Measurements from ENCODE around the gene LRRC28. TPM values are rescaled to one million over a fixed set of nuclear protein-coding genes. Genes with fewer than 3 reads are reported as not detected.

The LRRC28 gene
- polyA plus RNA-seq, 3 donors = 34.7 to 39.3 (median 35.8) TPM

DNA sequence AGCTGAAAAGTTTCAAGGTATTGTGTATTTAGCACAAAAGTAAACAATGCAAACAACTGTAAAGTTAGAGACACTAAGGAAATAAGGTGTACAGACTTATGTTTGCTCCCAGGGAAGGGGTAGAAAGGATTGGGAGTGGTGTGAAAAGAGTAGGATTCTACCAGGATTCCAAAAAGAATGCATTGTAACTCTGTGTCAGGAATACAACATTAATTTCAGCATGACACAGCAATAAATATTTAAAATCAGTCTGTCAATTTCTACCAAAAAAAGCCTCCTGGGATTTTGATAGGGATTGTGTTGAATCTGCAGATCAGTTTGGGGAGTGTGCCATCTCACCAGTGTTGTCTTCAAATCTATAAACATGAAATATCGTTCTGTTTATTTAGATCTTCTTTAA lies 73.4 kb downstream of the LRRC28 start:
- DNase-seq (ENCODE audit: extremely low read depth in 1 of 11, low read depth in 9 of 11, low spot score in 4 of 11) = no peak

DNA sequence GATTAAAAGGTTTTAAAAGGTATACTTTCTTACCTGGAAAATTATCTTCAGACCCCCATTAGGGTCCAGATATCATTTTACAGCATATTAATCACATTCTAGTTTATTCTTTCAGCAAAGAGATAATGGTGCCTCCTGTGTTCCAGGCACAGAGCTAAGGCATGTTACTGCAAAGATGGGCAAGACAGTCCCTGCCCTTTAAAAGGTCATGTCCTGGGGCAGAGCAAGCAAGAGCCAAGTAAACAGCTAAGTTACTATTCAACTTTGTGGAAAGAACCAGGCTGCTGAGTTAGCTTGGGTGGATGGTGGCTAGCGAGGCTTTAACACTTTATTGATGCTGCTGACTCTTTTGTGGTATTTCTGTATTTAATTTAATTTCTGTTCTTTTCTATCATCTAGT lies 75.0 kb downstream of the LRRC28 start:
- no peak for DNase-seq (ENCODE audit: extremely low read depth in 1 of 11, low read depth in 9 of 11, low spot score in 4 of 11)

DNA sequence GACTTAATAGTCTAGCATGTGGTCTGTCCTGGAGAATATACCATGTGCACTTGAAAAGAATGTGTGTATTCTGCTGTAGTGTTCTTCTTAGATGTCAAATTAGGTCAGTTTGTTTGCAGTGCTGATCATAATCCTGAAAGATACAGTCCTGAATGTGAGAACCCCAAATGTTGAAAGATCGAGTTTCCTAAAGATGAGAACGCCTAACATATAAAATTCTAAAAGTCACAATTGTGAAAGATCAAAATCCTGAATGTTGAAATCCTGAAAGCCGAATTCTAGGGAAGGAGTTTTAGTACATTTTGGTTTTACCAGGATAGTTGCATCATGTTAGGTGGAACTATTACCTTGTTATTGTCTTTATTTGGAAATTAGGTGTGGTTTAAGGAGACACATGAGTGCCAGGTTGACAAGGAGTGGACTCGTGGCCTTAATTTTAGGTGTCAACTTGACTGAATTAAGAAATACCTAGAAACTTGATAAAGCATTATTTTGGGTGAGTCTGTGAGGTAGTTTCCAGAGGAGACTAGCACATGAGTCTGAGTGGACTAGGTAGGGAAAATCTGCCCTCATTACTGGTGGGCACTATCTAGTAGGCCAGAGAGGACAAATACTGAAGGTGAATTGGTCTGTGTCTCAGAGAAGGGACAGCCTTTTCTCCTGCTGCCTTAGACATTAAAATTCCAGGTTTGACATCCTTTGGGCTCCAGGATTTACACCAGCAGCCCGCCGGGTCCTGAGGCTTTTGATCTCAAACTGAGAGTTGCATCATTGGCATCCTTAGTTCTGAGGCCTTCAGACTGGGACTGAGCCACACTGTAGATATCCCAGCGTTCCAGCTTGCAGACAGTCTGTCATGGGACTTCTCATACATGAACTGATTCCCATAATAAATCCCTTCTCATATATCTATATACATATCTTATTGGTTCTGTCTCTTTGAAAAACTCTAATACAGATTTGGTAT lies 77.1 kb downstream of the LRRC28 start:
- DNase-seq (ENCODE audit: extremely low read depth in 1 of 11, low read depth in 9 of 11, low spot score in 4 of 11) = no peak

DNA sequence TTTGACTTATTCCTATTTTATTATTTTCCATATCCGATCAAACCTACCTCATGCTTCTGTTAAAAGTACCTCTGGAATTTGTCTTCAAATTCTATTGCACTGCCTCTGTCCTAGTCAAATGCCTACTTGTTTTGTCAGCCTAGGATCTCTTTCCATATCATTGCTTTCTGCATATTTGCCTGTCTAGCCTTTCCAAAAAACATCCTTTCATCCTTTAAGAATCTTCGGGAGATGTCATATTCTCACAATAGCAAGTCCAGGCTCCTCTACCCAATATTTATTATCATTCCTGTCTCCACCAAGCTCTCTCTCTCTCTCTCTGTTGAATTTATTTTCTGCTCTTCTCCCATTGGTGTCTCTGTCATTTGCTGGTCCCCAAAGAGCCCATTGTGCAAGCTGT lies 80.1 kb downstream of the LRRC28 start:
- no peak for DNase-seq (ENCODE audit: extremely low read depth in 1 of 11, low read depth in 9 of 11, low spot score in 4 of 11)

DNA sequence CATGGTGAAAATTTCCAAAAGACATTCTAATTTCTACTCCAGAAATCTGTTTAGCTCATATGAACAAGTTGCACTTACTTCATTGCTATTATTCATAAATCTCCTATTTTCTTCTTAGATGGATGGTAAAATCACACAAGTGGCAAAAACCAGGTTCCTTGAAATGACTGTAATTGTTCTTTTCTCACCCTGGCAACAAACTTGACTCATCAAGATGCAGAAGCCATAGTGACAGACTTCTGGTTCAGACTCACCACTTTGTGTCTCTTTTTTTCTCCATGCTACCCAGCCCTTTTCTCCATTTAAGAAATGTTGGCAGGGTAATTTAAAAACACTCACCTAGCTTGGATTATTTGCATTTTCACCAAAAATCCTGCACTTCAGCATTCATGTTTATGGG lies 82.1 kb downstream of the LRRC28 start:
- no peak for DNase-seq (ENCODE audit: extremely low read depth in 1 of 11, low read depth in 9 of 11, low spot score in 4 of 11)

GRCh38 chr15:99333981-99334380 lies 82.7 kb downstream of the LRRC28 start:
- no peak for DNase-seq (ENCODE audit: extremely low read depth in 1 of 11, low read depth in 9 of 11, low spot score in 4 of 11)

DNA sequence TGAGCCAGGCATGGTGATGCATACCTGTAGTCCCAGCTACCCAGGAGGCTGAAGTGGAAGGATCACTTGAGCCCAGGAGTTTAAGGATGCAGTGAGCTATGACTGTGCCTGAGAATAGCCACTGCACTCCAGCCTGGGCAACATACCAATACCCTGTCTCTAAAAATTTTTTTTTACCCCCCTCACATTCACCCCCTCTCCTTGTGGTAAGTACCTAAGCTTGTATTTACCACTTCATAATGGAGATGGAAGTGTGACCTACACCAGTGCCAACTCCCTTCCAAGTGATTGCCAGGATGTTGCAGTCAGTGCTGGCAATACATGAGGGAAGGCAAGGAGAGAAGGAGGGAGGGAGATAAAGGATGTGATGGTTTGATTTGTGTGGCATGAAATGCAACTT lies 84.2 kb downstream of the LRRC28 start:
- no peak for DNase-seq (ENCODE audit: extremely low read depth in 1 of 11, low read depth in 9 of 11, low spot score in 4 of 11)

DNA sequence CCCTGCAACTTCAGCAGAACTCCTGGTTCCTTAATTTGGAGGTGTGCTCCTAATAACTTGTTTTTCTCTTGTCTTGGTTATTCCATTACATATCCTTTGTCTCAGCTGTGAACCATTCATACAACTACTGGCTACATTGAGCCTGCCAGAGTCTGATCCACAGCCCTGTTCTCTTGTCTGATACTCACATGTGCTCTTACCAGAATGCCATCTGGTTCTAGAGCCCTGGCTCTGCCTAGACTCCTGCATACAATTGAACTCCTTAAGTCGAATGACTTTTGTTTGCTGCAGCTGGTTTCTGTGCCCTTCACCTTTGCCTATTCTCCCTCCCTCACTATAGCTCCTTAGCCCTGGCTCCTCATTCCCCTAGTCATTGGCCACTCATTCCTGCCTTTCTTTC lies 85.5 kb downstream of the LRRC28 start:
- no peak for DNase-seq (ENCODE audit: extremely low read depth in 1 of 11, low read depth in 9 of 11, low spot score in 4 of 11)

DNA sequence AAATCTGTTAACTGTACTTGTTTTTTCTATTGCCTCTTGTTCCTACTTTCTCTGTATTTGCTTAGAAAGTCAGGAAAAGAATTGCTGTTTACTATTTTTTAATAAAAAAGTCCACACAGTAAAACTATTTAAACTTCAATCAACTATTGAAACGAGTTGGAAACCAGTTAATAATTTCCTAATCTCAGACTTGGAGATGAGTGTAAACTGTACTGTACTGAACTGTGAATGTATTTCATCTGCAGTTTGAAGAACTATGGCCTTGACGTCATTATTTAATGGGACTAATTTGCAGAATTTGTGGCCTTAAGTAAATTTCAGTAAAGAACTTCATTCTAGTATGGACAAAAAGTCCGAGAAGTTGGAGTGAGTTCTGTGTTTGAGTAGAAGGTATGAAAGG lies 89.1 kb downstream of the LRRC28 start:
- no peak for DNase-seq (ENCODE audit: extremely low read depth in 1 of 11, low read depth in 9 of 11, low spot score in 4 of 11)

DNA sequence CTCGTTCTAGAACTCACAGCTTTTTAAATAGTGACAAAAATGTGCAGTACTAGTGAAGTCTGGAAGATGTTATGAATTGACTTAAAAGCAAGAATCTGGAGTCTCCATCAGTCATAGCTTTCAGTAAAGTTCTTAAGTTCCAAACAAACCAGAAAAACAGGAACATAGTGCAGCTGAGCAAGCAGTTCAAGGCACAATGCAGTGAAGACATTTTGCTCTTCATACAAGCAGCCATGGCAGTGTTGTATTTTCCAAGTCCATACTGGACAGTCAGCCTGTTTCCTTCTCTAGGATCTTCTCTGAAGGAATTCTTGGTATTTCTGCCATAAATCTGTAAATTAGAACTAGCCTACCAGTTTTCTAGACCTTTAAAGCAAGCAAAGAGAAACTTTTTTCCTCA lies 90.5 kb downstream of the LRRC28 start:
- no peak for DNase-seq (ENCODE audit: extremely low read depth in 1 of 11, low read depth in 9 of 11, low spot score in 4 of 11)

GRCh38 chr15:99343208-99343607 lies 91.9 kb downstream of the LRRC28 start:
- no peak for DNase-seq (ENCODE audit: extremely low read depth in 1 of 11, low read depth in 9 of 11, low spot score in 4 of 11)

GRCh38 chr15:99343881-99344551 lies 92.7 kb downstream of the LRRC28 start:
- DNase-seq (ENCODE audit: extremely low read depth in 1 of 11, low read depth in 9 of 11, low spot score in 4 of 11) = no peak

DNA sequence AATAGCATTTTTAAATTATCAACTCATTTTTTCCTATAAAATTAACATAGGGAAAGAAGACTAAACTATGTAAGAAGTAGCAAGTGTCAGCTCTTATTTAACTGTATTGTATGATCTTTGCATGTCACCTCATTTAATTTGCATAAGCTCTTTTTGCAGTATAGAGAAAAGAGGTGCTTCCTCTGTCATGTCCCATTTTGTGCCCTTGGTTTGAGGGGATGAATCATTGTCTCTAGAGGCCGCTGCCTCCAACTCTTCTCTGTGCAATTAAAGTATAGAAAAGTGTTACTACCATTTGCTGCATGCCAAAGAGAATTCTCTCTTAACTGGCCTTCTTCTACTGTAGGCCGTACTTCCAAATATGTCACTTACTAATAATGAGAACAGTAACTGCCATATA lies 93.4 kb downstream of the LRRC28 start:
- DNase-seq (ENCODE audit: extremely low read depth in 1 of 11, low read depth in 9 of 11, low spot score in 4 of 11) = no peak

- DNase-seq (ENCODE audit: extremely low read depth in 1 of 11, low read depth in 9 of 11, low spot score in 4 of 11) = no peak
These were observed 94.0 kb downstream of the LRRC28 start for GRCh38 chr15:99345242-99345641.

GRCh38 chr15:99345832-99346462 lies 94.7 kb downstream of the LRRC28 start:
- DNase-seq (ENCODE audit: extremely low read depth in 1 of 11, low read depth in 9 of 11, low spot score in 4 of 11) = no peak

DNA sequence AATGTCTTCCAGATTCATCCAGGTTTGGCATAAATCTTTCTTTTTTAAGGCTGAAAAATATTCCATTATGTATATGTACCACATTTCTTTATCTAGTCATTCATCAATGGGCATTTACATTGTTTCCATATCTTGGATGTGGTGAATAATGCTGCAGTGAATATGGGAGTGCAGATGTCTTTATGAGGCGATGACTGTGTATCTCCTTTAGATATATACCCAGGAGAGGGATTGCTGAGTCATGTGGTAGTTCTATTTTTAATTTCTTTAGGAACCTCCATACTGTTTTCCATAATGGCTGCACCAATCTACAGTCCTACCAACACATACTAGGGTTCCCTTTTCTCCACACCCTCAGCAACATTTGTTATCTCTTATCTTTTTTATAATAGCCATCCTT lies 96.3 kb downstream of the LRRC28 start:
- DNase-seq (ENCODE audit: extremely low read depth in 1 of 11, low read depth in 9 of 11, low spot score in 4 of 11) = no peak

- no peak for DNase-seq (ENCODE audit: extremely low read depth in 1 of 11, low read depth in 9 of 11, low spot score in 4 of 11)
These were observed 97.1 kb downstream of the LRRC28 start for GRCh38 chr15:99348412-99348811.

DNA sequence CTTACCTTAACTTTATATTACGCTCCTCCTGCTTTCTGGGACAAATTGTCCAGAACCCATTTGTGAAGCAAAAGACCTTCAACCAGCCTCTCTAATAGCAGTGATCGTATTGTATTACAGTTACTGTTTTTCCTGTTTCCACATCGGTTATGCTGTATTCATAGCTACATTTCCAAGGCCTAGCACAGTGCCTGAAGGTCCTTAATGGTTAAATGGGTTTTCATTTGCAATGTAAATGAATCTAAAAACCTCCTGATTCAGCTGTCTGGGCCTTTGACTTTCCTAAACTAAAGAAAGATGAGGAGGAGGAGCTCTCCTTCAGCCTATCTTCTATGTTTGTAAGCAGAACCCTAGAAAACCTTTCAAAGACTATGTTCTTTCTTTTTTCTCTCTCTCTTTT lies 99.1 kb downstream of the LRRC28 start:
- DNase-seq (ENCODE audit: extremely low read depth in 1 of 11, low read depth in 9 of 11, low spot score in 4 of 11) = no peak

- no peak for DNase-seq (ENCODE audit: extremely low read depth in 1 of 11, low read depth in 9 of 11, low spot score in 4 of 11)
These were observed 108.5 kb downstream of the LRRC28 start for GRCh38 chr15:99359769-99360168.

DNA sequence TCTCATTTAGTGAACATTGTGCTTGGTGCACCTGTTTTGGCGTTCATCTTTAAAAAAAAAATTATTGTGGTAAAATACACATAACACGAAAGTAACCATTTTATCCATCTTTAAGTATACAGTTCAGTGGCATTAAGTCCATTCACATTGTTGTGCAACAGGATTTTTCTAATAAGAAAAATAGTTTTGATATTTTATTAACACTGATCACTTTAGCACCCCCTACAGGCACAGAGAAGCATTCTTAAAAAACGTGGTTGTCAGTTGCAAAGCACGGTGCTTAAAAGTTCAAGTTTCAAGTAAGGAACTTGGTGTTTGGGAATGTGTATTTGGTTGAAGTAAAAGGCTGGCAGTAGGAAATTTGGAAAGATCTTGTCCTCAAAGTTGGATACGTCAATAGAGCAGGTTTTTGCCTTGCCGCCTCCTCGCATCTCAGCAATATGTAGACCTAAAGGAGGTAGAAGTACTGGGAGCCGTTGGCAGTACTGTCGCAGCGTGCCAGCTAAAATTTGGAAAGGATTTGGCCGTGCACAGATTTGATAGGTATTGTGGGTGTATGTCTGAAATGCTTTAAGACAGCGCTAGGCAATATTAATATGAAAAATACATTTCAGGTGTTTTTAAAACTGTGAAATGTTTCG lies 110.4 kb downstream of the LRRC28 start:
- no peak for DNase-seq (ENCODE audit: extremely low read depth in 1 of 11, low read depth in 9 of 11, low spot score in 4 of 11)
